ENCODE measurements around the gene VKORC1. TPM values are rescaled to one million over a fixed set of nuclear protein-coding genes. Genes with fewer than 3 reads are reported as not detected.
A peak's percentile ranks its signal among the peaks of the same experiment; 100 is the strongest.
"Not testable (repeated sequence)": the region's sequence is repeated elsewhere in the genome, so short reads cannot be mapped to it uniquely, and the experiment has no call there.

Gene VKORC1
- total RNA-seq, 1 donor from 2014 or later, result 139 TPM

- H3K36me3 ChIP-seq (ENCODE audit: control insufficient read depth, insufficient read depth, low read length), result no peaks in the 10 kb centered on the region
- no peak overlapping the region for H3K4me3 ChIP-seq (ENCODE audit: low read depth, low read length)
- DNase-seq (ENCODE audit: low read depth), result peak; percentile 67
- H3K27me3 ChIP-seq (ENCODE audit: control insufficient read depth, insufficient read depth, low read length), result peaks cover 3% of the 10 kb centered on the region
- TF ChIP-seq, protein P1, sequence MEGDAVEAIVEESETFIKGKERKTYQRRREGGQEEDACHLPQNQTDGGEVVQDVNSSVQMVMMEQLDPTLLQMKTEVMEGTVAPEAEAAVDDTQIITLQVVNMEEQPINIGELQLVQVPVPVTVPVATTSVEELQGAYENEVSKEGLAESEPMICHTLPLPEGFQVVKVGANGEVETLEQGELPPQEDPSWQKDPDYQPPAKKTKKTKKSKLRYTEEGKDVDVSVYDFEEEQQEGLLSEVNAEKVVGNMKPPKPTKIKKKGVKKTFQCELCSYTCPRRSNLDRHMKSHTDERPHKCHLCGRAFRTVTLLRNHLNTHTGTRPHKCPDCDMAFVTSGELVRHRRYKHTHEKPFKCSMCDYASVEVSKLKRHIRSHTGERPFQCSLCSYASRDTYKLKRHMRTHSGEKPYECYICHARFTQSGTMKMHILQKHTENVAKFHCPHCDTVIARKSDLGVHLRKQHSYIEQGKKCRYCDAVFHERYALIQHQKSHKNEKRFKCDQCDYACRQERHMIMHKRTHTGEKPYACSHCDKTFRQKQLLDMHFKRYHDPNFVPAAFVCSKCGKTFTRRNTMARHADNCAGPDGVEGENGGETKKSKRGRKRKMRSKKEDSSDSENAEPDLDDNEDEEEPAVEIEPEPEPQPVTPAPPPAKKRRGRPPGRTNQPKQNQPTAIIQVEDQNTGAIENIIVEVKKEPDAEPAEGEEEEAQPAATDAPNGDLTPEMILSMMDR (IDR thresholded peaks at IDR 0.05; ENCODE audit: insufficient read depth, low read length, poor library complexity, severe bottlenecking), result no peak
These were observed 44.3 kb upstream of the VKORC1 start for GRCh38 chr16:31138621-31139578.

DNA sequence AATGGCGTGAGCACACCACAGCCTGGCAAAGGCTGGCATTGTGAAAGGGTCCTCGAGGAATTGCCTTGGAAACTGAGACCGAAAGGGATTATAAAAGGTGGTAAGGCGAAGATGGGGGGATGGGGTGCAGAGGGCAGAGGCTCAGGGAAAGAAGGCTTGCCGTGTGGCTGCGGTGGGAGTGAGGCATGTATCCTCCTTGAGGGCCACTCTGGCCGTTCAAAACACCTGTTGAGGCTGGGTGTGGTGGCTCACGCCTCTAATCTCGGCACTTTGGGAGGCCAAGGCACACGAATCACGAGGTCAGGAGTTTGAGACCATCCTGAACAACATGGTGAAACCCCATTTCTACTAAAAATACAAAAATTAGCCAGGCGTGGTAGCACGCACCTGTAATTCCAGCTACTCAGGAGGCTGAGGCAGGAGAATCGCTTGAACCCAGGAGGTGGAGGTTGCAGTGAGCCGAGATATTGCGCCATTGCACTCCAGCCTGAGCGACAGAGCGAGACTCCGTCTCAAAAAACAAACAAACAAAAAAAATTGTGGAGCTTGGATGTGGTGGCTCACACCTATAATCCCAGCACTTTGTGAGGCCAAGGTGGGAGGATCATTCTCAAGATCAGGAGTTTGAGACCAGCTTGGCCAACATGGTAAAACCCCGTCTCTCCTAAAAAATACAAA, 42.4 kb upstream of the VKORC1 start:
- H3K36me3 ChIP-seq (ENCODE audit: control insufficient read depth, insufficient read depth, low read length); H3K4me3 ChIP-seq (ENCODE audit: low read depth, low read length); DNase-seq (ENCODE audit: low read depth); H3K27me3 ChIP-seq (ENCODE audit: control insufficient read depth, insufficient read depth, low read length): not testable (repeated sequence)

GRCh38 chr16:31136287-31136662, 41.7 kb upstream of the VKORC1 start:
- Histone ChIP-seq H3K36me3 (ENCODE audit: control insufficient read depth, insufficient read depth, low read length) (no peaks in the 10 kb centered on the region), H3K27me3 (ENCODE audit: control insufficient read depth, insufficient read depth, low read length) (no peaks in the 10 kb centered on the region), H3K4me3 (ENCODE audit: low read depth, low read length) (no peak overlapping the region)
- TF ChIP-seq, protein P1 (IDR thresholded peaks at IDR 0.05; ENCODE audit: insufficient read depth, low read length, poor library complexity, severe bottlenecking), result no peak
- no peak for DNase-seq (ENCODE audit: low read depth)

GRCh38 chr16:31135535-31136286, 41.1 kb upstream of the VKORC1 start, which contains the start of gene PRSS8:
TSS of gene PRSS8 (minus strand) at chr16:31135727. CDS start at chr16:31135498, 229 bp downstream.
- no peaks in the 10 kb centered on the region for H3K27me3 ChIP-seq (ENCODE audit: control insufficient read depth, insufficient read depth, low read length)
- TF ChIP-seq, protein P1 (IDR thresholded peaks at IDR 0.05; ENCODE audit: insufficient read depth, low read length, poor library complexity, severe bottlenecking), result no peak
- H3K4me3 ChIP-seq (ENCODE audit: low read depth, low read length), result peak within 1 kb of the TSS; percentile 31
- no peak for DNase-seq (ENCODE audit: low read depth)
- H3K36me3 ChIP-seq (ENCODE audit: control insufficient read depth, insufficient read depth, low read length), result no peaks in the 10 kb centered on the region

- DNase-seq (ENCODE audit: low read depth), result no peak
- peak overlapping the region; percentile 31 for H3K4me3 ChIP-seq (ENCODE audit: low read depth, low read length)
These were observed 40.3 kb upstream of the VKORC1 start for GRCh38 chr16:31134625-31135534.

More at GRCh38 chr16:31134625-31135534, 40.3 kb upstream of the VKORC1 start:
- H3K27me3 ChIP-seq (ENCODE audit: control insufficient read depth, insufficient read depth, low read length), result no peaks in the 10 kb centered on the region
- TF ChIP-seq, protein P1 (IDR thresholded peaks at IDR 0.05; ENCODE audit: insufficient read depth, low read length, poor library complexity, severe bottlenecking), result no peak
- no peaks in the 10 kb centered on the region for H3K36me3 ChIP-seq (ENCODE audit: control insufficient read depth, insufficient read depth, low read length)
